Left colon (tissue), 2 donors: ENCODE measurements around the gene CABP2. TPM values are rescaled to one million over a fixed set of nuclear protein-coding genes. Genes with fewer than 3 reads are reported as not detected.

Source experiments
- ATAC-seq: fragments of 200-7000 bp; cut with Tn5 transposase; one replicate; pipeline ENCODE4 v1.9.1; 2020; ENCODE audit warnings: mild to moderate bottlenecking, moderate library complexity
- DNase-seq, 2 donors: peaks; one replicate each; pipeline ENCODE4 v3.0.0-alpha.2; 2020
- intact Hi-C, 2 donors: fragments of 100-400 bp; cut with DNase I in 1 of 2; cut with micrococcal nuclease in 1 of 2; formaldehyde crosslinking; loops; one replicate each; pipeline versions ENCODE4 v1.11.2 to v1.14.0; 2022; cut with DNase I, micrococcal nuclease
- total RNA-seq, 2 donors: library from RNA; stranded (reverse); fragmentation: NEBNext Ultra II Directional; extraction: Animal tissue kit (Norgen Biotek cat#: 25700); gene quantifications; one replicate each; pipeline ENCODE4 v1.2.1, GENCODE V29; 2021
- donor health status: DM: no; HTN: no; CAD: no.
- donor health status: DM: yes; HTN: yes; CAD: no.

CABP2 gene
- total RNA-seq, 2 donors from 2014 or later, result not detected

DNA sequence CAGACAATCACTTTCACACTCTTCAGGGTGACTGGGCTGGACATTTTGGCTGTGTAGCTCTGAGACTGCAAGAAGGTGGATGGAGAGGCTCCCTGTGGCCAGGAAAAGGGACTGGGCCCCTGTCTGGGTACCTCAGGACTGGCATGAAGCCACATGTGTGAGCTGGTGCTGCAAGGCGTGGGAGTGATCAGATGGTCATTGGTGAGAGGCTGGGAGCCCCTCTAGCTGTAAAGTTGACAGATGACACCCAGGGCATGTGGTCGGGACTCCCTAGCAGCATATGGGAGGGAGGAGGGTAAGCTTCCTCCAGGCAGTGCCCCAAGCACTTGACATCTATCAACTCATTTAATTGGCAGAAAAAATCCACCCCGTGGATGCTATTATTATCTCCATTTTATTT is 18.9 kb upstream of the CABP2 start:
- intact Hi-C loops, result no loop called here

GRCh38 chr11:67541198-67541597 is 18.0 kb upstream of the CABP2 start:
- ATAC-seq (no peak), DNase-seq (no peak)
- intact Hi-C loops, result no loop called here

More for the DNA sequence above, 18.9 kb upstream of the CABP2 start:
- no peak for DNase-seq
- no peak for ATAC-seq

GRCh38 chr11:67539550-67539949 is 16.3 kb upstream of the CABP2 start:
- DNase-seq (no peak), ATAC-seq (peak; percentile 39)
- intact Hi-C loops, result no loop called here

DNA sequence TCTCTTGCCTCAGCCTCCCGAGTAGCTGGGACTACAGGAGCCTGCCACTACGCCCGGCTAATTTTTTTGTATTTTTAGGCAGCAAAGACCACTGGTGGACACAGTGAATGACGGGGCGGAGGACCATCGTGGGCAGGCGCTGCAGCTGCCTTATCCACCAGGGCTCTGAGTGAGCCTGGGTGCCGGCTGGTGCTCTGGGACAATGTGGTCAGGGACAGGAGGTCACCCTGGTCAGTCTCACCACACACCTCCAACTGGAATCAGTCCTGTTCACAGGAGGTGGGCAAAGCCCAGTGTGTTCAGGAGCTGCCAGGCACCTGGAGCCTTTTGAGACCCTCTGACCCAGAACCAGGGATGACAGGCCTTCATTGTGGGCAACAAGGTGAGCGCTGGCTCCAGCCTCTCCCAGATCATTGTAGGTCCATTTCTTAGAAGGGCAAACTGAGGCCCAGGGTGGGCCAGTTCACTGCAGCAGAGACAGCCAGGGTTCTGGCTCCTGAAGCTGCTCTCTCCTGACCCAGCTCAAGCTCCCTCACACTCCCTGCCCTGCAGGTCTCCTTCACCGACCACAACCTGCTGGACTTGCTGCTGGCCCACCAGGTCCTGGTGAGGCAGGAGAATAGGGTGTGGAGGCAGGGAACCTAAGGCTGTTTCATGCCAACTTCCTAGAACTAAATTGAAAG is 15.7 kb upstream of the CABP2 start:
- no peak for ATAC-seq
- intact Hi-C loops, result no loop called here
- no peak for DNase-seq

- ATAC-seq (no peak), DNase-seq (no peak)
Observed at GRCh38 chr11:67538306-67538705, 15.1 kb upstream of the CABP2 start.

DNA sequence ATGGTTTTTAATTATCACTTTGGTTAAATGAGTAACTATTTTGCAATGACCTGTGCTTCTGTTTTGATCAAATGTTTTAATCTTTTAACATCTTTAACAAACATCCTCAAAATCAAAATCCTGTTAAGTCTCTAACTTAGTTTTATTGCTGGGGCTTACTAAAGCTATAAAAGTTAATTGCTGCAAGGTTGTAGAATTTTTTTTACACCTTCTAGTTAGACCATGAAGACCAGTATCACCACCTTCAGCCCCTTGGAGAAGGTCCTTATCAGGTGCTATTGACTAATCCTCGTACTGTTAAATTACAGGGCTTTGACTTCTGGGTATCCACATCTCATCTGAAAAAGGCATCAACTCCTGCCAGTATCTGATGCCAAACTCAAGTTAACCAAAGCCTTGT is 12.3 kb upstream of the CABP2 start:
- DNase-seq (no peak), ATAC-seq (peak; percentile 83)
- intact Hi-C loops, result no loop called here

More at GRCh38 chr11:67538306-67538705, 15.1 kb upstream of the CABP2 start:
- intact Hi-C loops, result no loop called here

DNA sequence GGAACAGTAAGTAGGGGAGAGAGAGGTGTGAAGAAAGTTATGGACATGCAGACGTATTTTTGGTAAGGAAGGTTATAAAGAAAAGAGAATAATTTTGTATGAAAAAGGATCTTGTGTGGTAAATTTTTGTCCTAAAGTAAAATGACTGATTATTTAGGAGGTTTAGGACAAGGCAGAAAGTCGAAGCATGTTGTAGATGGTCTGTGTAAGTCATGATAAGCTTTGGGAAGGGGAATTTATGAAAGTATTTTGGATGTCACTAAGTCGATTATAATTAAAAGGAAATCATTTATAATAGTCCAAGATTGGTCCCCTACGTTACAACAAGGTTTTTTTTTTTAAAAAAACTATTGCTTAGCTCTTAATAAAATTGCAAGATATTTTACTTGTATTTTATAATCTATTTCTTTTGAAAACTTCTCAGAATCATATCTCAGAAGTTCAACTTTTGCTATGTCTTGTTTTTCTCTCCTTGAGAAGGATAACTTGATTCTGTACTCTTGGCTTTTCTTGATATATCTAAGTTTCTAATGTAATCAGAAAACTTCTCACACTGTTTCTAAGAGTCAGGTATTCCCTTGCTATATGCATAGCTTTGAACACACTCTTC is 10.9 kb upstream of the CABP2 start:
- DNase-seq, result no peak
- intact Hi-C loops, result no loop called here
- ATAC-seq, result no peak

- intact Hi-C loops, result no loop called here
- DNase-seq, result no peak
- ATAC-seq, result no peak
Observed at GRCh38 chr11:67532889-67533288, 9.6 kb upstream of the CABP2 start.

DNA sequence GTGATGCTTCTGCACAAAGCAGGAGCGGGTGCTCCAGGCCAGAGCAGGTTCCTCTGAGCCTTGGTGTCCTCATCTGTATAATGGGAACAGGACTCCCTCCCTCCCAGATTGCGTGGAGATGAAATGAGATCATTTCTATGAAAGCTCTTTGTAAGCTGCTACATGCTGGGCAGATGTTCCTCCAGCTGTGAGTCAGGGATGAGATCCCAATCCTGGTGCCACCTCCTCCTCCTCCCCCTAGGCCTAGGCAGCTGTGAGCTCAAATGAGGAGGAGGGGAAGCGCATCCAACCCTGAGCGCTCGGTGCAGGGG is 7.0 kb upstream of the CABP2 start:
- ATAC-seq, result no peak
- intact Hi-C loops, result no loop called here
- DNase-seq, result no peak

GRCh38 chr11:67528376-67528775 is 5.1 kb upstream of the CABP2 start:
- ATAC-seq, result no peak
- intact Hi-C loops, result no loop called here
- DNase-seq, result no peak

DNA sequence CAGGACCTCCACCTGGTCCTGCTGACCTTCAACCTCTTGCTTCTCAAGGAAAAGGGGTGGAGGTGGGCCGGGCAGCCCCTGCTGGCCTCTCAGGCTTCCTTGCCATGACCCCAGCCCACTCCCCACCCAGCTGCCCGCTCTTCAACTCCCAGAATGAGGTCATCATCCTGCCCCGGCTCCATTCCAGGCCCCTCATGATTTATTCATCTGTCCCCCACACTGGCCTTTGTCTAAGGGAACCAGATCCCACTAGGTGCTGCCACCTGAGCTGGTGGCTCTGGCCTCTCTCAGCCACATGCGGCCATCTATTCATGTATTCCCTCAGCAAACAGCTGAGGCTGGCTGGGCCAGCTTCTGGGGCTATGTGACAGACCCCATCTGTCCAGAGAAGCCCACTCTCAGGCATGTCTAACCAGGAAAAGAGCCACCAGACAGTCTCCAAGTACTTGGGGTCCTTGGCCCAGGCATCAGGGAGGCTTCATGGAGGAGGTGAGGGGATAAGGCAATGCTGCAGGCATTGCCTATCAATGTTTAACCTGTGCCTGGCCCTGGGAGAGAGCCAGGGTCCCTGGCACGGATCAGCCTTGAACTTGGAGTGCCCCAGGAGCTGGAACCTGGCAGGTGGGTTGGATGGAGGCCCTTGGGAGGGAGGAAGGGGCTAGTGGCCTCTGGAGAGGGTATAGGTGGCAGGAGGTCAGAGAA is 2.2 kb upstream of the CABP2 start:
- ATAC-seq (peak; percentile 51), DNase-seq (no peak)
- intact Hi-C loops, result no loop called here

GRCh38 chr11:67524480-67524808 is 1.2 kb upstream of the CABP2 start:
- ATAC-seq (no peak), DNase-seq (no peak)
- intact Hi-C loops, result no loop called here

GRCh38 chr11:67523556-67524479 is 572 bp upstream of the CABP2 start:
- intact Hi-C loops, result no loop called here
- ATAC-seq (peak; percentile 75), DNase-seq (peak in 1 of 2 donors; percentile 45)

- no peak for ATAC-seq
- DNase-seq, result no peak
- intact Hi-C loops, result no loop called here
Observed at GRCh38 chr11:67522338-67522737, 908 bp downstream of the CABP2 start.

DNA sequence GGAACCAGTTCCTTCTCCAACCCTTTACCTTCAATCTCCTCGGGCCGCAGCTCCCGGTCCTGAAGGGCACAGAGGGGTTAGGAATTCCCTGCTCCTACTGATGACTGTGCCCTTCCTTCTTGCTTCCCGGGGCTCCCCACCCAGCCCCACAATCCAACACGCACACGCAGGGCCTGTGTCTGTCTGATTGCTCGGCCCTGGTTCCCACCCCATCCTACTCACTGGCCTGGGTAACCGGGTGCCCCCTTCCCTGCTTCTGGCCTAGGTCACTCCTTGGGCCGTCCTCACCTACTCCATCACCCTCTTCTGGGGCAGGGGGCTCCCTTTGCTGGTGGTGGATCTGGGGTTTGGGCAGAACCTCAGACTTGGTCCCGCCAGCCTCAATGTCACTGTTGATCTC is 1.3 kb downstream of the CABP2 start:
- no peak for DNase-seq
- intact Hi-C loops, result no loop called here
- no peak for ATAC-seq

GRCh38 chr11:67520856-67521824 is 2.1 kb downstream of the CABP2 start:
- ATAC-seq (no peak), DNase-seq (no peak)
- intact Hi-C loops, result no loop called here

- intact Hi-C loops, result no loop called here
- DNase-seq (no peak), ATAC-seq (no peak)
Observed at GRCh38 chr11:67519726-67520125, 3.5 kb downstream of the CABP2 start.

- intact Hi-C loops, result no loop called here
- ATAC-seq (peak; percentile 73), DNase-seq (no peak)
Observed at GRCh38 chr11:67517784-67518552, 5.3 kb downstream of the CABP2 start.
